HG03342 (cell line): ENCODE results near the gene MTCL3.

ENCODE experiments used
- ATAC-seq: cut with Tn5 transposase; IDR thresholded peaks from one replicate; pipeline ENCODE4 v1.9.1; 2021; ENCODE audit warnings: mild to moderate bottlenecking, moderate library complexity; ENCODE audit not compliant: unreplicated experiment

The MTCL3 gene

DNA sequence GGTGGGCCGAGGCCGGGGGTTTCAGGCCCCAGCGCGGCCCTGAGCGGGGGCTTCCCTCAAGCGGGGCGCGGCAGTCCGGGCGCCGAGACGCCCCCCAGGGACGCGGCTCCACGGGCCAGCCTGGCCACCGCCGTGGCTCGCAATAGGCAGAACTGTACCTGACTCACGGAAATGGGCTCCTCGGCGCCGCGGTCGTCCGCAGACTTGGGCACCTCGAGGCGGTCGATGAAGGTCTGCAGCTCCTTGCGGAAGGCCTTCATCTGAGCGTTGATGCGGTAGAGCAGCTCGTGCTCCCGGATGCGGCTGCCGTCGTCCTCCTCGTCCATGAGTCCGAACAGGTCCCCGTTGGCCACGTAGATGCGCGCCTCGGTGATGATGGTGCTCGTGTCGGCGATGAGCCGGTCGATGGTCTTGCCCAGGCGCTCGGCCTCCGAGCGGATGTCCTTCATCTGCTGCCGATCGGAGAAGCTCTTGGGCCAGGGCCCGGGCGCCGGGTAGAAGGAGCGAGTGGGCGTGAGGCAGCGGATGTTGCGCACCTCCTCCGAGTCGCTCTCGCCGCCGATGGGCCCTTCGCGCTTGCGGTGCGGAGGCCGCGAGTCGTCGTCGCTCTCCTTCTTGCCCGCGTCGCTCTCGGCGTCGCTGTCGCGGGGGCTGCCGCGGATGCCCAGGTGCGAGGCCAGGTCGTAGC lies 43.9 kb downstream of the MTCL3 start:
- no peak for ATAC-seq

DNA sequence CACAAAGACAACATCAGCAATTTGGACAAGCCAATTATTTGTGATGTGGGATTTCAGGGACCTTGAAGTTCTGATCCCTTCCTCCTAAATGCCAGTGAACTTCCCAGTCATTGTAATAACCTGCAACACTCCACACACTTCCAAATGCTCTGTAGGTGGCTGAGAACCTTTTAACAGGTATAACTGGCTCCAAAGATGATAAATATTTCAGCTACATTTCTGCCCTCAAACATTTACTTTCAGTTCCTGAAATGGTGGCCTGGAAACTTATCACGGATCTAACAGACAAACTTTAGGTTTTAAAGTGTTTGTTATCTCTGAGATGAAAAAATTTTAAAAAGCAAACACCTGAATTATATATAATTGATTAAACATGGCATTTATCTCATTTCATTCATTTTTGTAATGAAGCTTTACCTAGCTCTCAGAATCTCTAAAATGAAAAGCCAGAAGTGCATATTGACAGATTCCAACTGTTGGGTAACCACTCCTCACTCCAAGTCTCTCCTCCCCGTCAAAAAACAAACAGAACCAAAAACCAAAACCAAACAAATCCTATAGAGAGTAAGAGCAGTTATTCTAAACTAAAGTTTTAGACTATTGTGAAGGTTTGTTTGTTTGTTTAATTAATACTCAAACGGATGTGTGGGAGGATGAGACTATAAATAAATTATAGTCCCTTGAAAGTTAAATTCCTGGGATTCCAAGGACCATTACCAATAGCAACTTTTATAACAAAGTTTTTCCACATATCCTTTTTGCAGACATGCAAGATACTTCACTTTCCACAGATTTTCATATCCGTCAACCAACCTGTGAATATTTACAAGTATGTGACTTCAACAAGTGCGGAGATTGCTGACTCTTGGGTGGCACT lies 47.5 kb downstream of the MTCL3 start:
- no peak for ATAC-seq

DNA sequence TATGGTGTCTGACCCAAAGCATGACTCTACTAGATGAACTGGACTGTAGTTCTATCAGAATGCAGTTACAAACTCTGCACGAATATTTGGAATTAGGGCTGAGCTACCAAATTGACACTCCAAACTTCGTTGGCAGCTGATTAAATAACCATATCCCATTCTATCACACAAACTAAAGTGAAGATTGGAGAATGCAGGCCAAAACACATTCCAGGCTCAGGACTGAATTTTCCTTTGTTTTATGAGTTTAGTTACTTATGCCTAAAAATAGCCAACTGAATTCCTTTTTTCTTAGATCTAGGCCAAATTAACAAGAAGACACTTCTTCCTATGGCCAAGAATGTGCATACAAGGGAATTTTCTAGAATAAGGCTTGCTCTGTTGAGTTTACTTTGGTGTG lies 50.2 kb downstream of the MTCL3 start:
- ATAC-seq: no peak

DNA sequence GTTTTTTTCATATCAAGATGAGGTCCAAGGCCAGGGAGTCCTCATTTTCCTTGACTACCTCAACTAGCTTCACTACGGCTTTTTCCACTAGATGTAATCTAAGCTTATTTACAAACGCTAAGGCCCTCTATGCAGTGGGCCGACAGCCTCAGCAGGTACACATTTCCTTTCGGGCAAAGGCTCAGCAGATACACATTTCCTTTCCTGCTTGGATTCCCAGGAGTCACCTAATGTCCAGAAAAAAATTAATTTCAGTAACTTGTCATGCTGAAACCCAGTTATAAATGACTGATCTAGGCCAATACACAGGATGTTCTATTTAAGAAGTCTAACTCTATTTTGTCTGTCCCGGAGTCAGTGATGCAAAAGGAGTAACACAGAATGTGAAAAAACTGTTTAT lies 52.7 kb downstream of the MTCL3 start:
- ATAC-seq: no peak

DNA sequence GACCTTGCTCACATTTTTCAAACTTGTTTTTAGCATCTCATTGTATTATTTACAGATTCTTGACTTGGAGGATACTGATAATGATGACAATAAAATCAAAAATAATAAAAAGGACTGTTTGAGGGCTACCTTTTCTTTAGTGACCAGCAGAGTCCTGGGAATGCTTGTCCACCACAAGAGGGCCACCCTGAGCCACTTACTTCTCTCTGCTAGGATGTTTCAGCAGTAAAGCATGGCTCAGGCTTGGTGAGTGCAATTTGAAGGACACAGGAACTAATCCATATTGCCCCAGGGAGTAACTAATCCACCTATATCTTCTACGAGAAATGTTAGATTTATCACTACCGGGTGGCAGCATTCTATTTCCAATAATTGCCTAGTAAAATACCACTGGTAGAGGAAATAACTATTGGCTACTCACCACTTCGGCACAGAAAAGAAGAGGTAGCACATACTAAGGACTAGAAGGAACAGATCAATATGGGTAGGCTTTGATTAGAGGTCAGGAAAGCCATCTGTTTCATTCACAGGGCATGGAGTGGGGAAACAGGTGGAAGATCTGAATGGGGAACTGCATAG lies 54.2 kb downstream of the MTCL3 start:
- peak; percentile 79 for ATAC-seq

DNA sequence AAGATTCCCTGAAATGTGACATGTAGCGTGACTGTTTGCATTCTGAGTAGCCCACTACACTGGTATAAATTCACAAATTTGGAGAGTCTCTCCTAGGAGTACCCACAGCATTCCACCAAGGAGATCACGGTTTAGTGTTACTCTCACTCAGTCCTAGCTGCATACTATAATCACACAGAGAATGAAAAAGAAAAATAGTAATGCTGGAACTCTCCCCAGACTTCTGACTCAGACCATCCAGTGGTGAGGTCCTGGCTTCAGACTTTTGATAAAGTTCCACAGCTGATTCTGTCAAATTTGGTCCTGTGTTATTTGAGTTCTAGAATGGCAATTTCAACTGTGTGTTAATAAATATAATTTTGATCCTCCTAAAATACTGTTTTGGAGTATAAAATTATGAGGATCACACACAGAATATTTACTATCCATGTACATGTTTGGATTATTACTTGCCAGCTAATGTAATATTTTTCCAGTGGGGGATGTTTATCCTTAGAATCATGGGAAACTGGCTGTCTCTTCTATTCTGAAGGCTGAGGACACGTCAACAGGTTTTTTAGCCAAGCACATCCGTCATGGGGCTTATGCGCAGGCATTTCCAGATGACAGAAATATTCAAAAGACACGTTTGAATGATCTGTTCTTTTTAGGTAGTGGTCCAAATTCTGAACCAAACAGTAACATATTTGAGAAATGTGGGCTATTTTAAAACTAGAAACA lies 54.8 kb downstream of the MTCL3 start:
- no peak for ATAC-seq

DNA sequence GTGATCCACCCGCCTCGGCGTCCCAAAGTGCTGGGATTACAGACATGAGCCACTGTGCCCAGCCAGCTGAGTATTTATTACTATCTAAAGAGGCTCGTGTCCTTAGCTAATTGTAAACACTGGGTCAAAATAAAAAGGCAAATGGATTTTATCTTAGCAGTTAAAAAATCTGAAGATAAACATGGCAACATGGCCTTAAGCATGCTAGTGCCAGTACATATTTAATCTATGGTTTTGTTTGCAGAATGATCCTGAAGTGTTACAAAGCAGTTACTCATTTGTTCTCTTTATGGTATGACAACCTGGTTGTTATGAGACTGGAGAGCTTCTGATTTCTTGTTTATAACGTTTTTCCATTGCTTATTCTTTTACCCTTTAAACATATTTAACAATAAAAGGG lies 56.1 kb downstream of the MTCL3 start:
- no peak for ATAC-seq

DNA sequence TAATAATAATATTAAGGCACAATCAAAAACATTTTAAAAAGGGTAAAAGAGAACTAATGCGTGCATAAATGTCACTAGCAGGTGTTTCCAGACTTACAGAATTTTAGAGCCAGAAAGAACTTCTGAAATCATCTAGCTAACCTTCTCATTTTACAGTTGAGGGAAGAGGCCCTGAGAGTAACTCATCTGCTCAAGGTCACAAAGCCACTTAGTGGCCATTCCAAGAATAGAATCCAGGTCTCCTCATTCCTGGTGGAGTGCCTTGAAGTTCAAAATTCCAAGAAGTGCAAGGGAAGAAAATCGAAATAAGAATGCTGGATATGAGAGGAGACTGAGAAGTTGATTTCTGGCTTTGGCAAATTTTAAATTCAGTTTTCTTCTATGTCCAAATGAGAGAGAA lies 56.8 kb downstream of the MTCL3 start:
- ATAC-seq: no peak

DNA sequence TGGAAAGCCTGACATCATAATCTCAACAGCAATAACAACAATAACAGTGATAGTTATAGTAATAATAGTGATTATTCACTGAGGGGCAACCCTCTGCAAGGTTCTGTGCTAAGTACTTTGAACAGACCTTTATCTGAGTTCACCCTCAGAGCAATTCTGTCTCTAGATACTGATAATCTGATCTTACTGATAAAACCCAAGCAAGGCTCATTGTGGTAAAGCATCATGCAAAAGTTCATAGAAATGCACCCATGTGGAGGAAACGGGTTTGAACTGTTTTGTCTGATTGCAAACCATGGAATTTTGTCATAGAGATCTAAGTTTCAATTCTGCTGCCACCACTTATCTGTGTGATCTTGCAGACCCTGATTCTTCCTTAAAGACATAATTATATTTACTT lies 58.7 kb downstream of the MTCL3 start:
- no peak for ATAC-seq

DNA sequence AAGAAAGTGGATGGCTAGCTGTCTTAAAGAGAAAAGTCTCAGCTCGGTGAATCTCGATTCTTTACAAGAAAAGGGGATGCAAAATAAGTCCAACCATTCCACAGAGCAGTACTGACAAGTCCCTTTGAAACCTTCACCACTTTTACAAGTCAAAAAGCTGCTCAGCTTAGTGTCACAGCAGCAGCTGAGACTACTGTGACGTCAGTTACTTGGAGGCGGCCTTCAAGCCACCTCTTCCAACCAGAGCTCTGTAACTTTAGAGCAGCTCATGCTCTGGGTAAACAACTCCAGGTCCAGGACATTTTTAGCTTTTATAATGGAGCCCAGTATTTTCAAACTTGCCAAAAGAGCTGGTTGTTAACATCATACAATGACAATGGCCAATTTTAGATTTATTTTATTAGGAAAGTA lies 59.9 kb downstream of the MTCL3 start, which contains the start of gene KIAA0408:
Gene KIAA0408, minus strand, starts transcription at position 159 of the 411 bp plus-strand sequence. CDS start 5,408 bp downstream, outside the sequence.
- no peak for ATAC-seq

DNA sequence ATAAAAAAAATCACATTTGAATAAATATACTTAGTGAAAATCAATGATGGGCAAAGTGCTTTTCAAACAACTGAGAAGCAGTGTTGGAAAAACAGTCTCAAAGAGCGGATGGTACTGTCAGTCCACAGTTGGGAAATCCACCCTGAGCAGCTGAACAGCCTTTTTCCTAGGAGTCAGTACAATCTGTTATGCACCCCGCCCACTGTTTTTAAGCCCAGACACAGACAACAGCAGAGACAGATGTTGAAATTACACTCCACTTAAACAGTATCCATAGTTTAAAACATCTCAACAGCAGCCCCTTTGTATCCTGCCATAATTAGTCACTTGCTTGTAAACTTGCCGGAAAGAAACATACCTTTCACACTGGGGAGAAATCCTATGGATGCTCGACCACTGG lies 60.3 kb downstream of the MTCL3 start:
- ATAC-seq: no peak

DNA sequence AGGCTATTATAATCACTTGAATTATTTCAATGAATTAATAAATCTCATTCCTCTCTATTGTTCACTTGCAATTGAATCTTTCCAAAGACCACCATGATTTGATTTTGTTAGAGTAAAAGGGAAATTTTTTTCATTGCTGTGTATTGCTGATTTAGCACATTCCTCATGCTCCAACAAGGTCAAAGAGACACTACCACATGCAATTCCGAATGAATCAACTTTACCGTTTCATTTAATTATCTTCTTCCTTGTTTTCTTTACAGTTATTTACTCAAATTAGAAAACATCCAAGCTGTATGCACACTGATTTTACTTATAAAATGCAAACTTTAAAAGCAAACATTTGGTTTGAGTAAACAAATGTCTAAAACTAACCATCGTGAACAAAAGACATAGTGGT lies 60.9 kb downstream of the MTCL3 start:
- no peak for ATAC-seq

DNA sequence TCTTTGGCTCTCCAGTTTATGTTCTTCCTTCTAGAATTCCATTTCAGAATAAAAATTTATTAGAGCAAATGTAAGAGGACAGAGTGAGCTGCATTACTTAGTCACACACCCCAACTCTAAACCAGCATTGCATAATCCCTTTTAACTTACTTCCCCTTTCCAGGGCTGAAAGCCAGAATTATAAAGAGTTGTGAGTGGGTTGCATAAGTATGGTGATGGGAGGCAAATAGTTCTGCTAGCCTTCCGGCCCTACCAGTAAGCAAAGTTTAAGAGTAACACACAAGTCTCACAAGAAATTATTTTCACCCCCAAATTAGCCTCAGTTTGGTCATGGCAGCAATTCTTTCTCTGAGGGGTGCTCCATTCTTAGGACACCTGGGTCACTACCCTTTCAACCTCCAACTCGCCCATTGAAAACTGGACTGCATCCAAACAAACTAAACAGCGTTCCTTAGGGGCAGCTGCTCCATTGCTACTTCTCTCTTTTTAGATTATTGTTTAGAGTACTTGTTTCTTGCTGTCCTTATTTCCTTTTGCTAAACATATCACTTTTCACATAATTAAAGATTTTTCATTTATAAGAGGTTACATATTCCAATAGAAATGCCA lies 61.6 kb downstream of the MTCL3 start:
- ATAC-seq: no peak

DNA sequence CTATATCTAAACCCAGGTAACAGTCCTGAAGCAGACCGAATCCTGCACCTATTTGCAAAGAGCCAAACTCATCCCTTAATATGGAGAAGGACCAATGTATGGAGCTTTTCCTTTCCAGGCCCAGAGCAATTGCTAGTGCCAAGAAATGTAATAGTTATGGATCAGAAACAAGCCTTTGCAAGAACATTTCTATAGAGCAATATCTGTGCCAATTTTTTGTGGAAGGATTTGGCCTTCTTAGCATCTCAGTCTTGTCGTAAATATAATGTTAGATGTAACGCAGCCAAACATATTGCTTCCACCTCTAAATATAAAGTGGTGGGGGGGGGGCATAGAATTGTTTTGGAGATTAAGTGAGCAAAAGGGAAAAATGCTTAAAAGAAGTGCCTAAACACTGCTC lies 62.7 kb downstream of the MTCL3 start:
- no peak for ATAC-seq

DNA sequence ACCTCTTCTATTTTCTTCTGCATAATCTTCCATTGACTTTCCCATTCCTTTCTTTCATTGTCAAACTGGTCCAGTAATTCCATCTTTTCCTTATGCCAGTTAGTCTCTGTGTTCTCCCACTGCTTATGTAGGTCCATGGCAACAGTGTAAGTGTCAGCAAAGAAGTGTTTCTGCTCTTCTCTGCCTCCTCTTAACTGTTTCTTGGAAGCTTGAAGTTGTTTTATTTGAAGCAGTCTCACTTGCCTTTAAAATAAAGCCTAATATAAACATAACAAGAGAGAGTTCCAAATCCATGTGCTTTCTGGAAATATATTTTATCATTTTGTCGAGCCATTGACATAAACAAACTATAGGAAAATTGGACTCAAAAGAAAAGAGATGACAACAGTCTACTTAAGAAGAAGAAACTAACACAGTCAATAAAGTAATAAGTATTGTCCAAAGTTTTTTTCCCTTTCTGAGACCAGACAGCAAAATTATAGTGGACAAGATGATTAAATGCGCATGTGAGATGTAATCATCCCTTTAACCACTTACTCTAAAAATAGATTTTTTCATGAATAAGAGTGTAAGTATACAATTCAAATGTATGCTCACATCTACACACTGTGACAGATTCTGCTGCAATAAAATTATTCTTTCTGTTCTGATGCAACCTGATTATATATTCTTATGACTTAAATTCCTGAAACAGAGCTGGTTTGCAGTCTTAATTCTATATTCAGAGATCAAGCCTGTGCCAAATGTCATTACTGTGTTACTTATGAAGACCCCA lies 65.1 kb downstream of the MTCL3 start:
- no peak for ATAC-seq

DNA sequence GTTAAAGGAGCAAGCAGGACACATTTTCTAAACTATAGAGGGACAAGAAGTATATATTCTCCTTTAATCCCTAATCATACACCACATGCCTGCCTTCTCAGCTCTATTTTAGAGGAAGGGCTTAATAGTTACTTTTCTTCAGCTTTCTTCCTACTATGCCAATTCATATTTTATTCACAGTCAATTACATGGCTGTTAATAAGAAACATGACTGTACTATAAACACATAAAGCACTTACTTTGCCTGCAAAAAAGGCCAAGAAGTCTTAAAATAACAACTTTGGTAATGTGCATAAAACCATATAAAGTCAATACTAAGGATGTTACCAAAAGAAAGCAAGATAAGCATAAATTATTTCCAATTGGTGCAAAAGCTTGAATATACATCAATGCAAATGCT lies 66.3 kb downstream of the MTCL3 start:
- no peak for ATAC-seq

DNA sequence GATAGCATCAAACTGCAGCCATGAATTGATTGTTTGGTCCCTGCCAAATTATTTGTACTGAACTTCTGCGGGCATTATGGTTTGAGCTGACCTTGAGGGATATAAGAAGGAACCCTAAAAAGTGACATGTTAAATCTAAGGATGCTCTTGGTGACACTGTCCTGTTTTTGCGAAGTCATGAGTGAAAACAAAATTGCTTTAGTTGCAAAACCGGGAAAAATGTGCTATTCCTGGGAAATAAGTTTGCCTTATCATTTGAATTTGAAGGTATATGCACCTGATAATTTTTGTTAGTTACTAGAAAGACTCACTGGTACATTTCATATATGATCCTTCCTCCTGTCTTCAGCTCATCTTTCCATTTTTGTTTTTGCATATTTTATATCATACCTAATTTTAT lies 67.7 kb downstream of the MTCL3 start:
- ATAC-seq: no peak

DNA sequence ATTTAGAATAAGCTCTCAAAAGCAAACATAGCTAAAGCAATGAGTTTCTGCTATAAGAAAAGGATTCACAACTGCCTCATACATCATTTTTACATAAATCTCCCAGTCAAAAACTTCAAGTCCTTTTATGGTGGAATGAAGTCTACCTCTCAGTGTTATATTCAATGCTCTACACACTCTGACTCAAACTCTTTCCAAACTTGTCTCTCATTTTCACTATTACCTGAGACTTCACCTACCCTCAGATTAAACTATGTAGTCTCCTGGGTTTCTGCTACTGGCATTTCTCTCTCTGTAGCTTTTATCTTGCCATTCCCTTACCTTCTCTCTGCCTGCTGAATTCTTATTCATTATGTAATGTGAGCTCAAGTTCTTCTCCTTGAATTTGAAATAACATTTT lies 71.4 kb downstream of the MTCL3 start:
- ATAC-seq: no peak

DNA sequence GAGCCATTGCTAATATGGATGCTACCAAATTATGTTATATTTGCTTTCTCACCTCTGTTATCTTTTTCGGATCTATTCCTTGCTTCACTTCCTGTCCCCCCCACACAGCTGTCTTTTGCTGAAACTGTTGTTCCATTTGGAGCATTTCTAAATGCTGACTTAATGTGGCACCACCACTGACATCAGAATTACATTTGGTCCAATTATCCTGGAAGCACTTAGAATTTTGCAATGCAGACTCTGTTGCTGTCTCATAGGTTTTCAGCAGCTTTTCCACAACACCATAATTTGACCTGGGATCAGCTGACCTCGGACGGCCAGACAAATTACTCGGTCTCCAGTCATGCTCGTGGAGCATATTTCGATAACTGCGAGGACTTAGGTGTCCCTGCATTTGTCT lies 72.8 kb downstream of the MTCL3 start:
- ATAC-seq: no peak

DNA sequence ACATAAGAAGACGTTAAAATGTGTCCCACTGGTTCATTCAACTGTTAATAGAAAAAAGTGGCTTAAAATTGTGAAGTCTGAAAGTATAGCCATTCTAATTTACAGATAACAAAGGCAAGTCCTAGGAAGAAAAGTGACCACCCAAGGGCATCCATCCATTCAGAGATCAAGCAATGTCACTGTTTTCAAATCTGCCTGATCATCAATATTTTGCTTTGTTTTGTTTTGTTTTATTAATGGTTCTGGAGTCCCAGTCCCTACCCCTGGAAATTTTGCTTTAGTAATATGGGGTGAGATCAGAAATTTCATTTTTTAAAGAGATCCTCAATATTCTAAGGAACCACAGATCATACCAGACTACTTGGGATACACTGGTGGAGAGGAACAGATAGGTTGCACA lies 77.3 kb downstream of the MTCL3 start:
- ATAC-seq: no peak
